Left ventricle myocardium inferior (tissue), 1 donor: ENCODE results near the gene OR7D2. TPM values are rescaled to one million over a fixed set of nuclear protein-coding genes. Genes with fewer than 3 reads are reported as not detected.

Experiments
- DNase-seq: peaks from one replicate; pipeline ENCODE4 v3.0.0-alpha.2; 2020
- H3K27ac ChIP-seq: fragments of 200-600 bp; replicated peaks from 2 replicates; pipeline ENCODE4 v1.8.0; 2021
- H3K27me3 ChIP-seq: fragments of 200-600 bp; 2 replicates; pipeline ENCODE4 v1.8.0; 2021; ENCODE audit warnings: low read depth
- H3K36me3 ChIP-seq: fragments of 200-600 bp; 2 replicates; pipeline ENCODE4 v1.8.0; 2021
- H3K4me1 ChIP-seq: fragments of 200-600 bp; 2 replicates; pipeline ENCODE4 v1.8.0; 2021
- H3K4me3 ChIP-seq: fragments of 200-600 bp; 2 replicates; pipeline ENCODE4 v1.8.0; 2021; ENCODE audit warnings: mild to moderate bottlenecking, moderate library complexity
- H3K9me3 ChIP-seq: fragments of 200-600 bp; replicated peaks from 2 replicates; pipeline ENCODE4 v1.8.0; 2021
- CTCF ChIP-seq: fragments of 200-600 bp; IDR thresholded peaks from 2 replicates; pipeline ENCODE4 v1.8.0; 2021; ENCODE audit warnings: antibody characterized with exemption, mild to moderate bottlenecking, borderline replicate concordance
- intact Hi-C: fragments of 100-400 bp; cut with micrococcal nuclease; formaldehyde crosslinking; loops from one replicate; pipeline ENCODE4 v1.11.0; 2022
- total RNA-seq: library from RNA; stranded (reverse); fragmentation: NEBNext Ultra II Directional; extraction: Animal tissue kit (Norgen Biotek cat#: 25700); gene quantifications from one replicate; pipeline ENCODE4 v1.2.1, GENCODE V29; 2021
- donor health status: DM: no; HTN: yes; CAD: no; lungs with severe emphysema.

OR7D2 gene
- total RNA-seq, 1 donor from 2014 or later = 0.16 TPM

GRCh38 chr19:9144920-9145319 lies 33.9 kb upstream of the OR7D2 start:
- no peak for TF ChIP-seq CTCF
- Histone ChIP-seq H3K9me3 (peaks cover 22% of the 10 kb centered on the region), H3K4me1 (peaks cover 51% of the 10 kb centered on the region), H3K27ac (no peak overlapping the region), H3K36me3 (peaks cover 21% of the 10 kb centered on the region), H3K4me3 (no peak overlapping the region), H3K27me3 (no peaks in the 10 kb centered on the region)
- no peak for DNase-seq
- intact Hi-C loops = no loop called here

GRCh38 chr19:9146882-9147281 lies 31.9 kb upstream of the OR7D2 start:
- Histone ChIP-seq H3K9me3 (peaks cover 22% of the 10 kb centered on the region), H3K27ac (no peak overlapping the region), H3K4me1 (peaks cover 34% of the 10 kb centered on the region), H3K36me3 (peaks cover 21% of the 10 kb centered on the region), H3K27me3 (no peaks in the 10 kb centered on the region), H3K4me3 (no peak overlapping the region)
- intact Hi-C loops = no loop called here
- TF ChIP-seq CTCF = no peak
- no peak for DNase-seq

- H3K4me1 ChIP-seq = peaks cover 26% of the 10 kb centered on the region
- H3K27ac ChIP-seq = no peak overlapping the region
- TF ChIP-seq CTCF = no peak
- intact Hi-C loops = no loop called here
- H3K9me3 ChIP-seq = peaks cover 40% of the 10 kb centered on the region
- no peak for DNase-seq
- H3K4me3 ChIP-seq = no peak overlapping the region
- no peaks in the 10 kb centered on the region for H3K27me3 ChIP-seq
- H3K36me3 ChIP-seq = peaks cover 38% of the 10 kb centered on the region
Measured at GRCh38 chr19:9148697-9149096, 30.1 kb upstream of the OR7D2 start.

- H3K27me3 ChIP-seq = no peaks in the 10 kb centered on the region
- H3K4me1 ChIP-seq = peaks cover 26% of the 10 kb centered on the region
- H3K9me3 ChIP-seq = peaks cover 41% of the 10 kb centered on the region
- TF ChIP-seq CTCF = no peak
- DNase-seq = no peak
- H3K4me3 ChIP-seq = no peak overlapping the region
- H3K36me3 ChIP-seq = peaks cover 40% of the 10 kb centered on the region
- H3K27ac ChIP-seq = no peak overlapping the region
- intact Hi-C loops = no loop called here
Measured at GRCh38 chr19:9149997-9150396, 28.8 kb upstream of the OR7D2 start.

GRCh38 chr19:9150650-9151049 lies 28.1 kb upstream of the OR7D2 start:
- Histone ChIP-seq H3K36me3 (peaks cover 41% of the 10 kb centered on the region), H3K27ac (no peak overlapping the region), H3K4me3 (no peak overlapping the region), H3K27me3 (no peaks in the 10 kb centered on the region), H3K9me3 (peaks cover 41% of the 10 kb centered on the region), H3K4me1 (peaks cover 26% of the 10 kb centered on the region)
- TF ChIP-seq CTCF = no peak
- intact Hi-C loops = no loop called here
- DNase-seq = no peak

- peaks cover 26% of the 10 kb centered on the region for H3K4me1 ChIP-seq
- no peak overlapping the region for H3K4me3 ChIP-seq
- intact Hi-C loops = no loop called here
- H3K27ac ChIP-seq = no peak overlapping the region
- no peak for DNase-seq
- H3K36me3 ChIP-seq = peaks cover 48% of the 10 kb centered on the region
- TF ChIP-seq CTCF = no peak
- no peaks in the 10 kb centered on the region for H3K27me3 ChIP-seq
- peaks cover 42% of the 10 kb centered on the region for H3K9me3 ChIP-seq
Measured at GRCh38 chr19:9151367-9151766, 27.4 kb upstream of the OR7D2 start.
